IMR-90 (cell line): ENCODE measurements around the gene KLHL13. TPM values are rescaled to one million over a fixed set of nuclear protein-coding genes. Genes with fewer than 3 reads are reported as not detected.

ENCODE experiments used
- ATAC-seq: fragments of 200-7000 bp; cut with Tn5 transposase; 2 replicates; pipeline ENCODE4 v1.9.1; 2020; ENCODE audit warnings: low read depth, mild to moderate bottlenecking, moderate library complexity
- BruUV-seq: library from RNA; stranded (reverse); fragments of 400-500 nt; replicated peaks from 2 replicates; lab custom pipeline; 2021; lab: Mats Ljungman, UMichigan
- CTCF ChIA-PET: fragments of 300-600 bp; formaldehyde crosslinking; extraction: SDS; loops from one replicate; lab custom pipeline; 2021; ENCODE audit warnings: antibody characterized with exemption; lab: Yijun Ruan, JAX
- POLR2A ChIA-PET: fragments of 300-600 bp; sonication (Branson Sonifier 250); formaldehyde crosslinking; loops from one replicate; lab custom pipeline; 2022; ENCODE audit warnings: antibody characterized with exemption; ENCODE audit not compliant: unreplicated experiment; lab: Charles Lee
- DNase-seq: peaks from one replicate; pipeline ENCODE4 v3.0.0; 2013
- H2AFZ ChIP-seq: replicated peaks from 2 replicates; pipeline ENCODE3; 2013; ENCODE audit warnings: low read length, mild to moderate bottlenecking; ENCODE audit not compliant: poor library complexity
- H2AK5ac ChIP-seq: 2 replicates; pipeline ENCODE4 v1.6.1; 2013; ENCODE audit warnings: low read depth, low read length, inconsistent platforms
- H2AK9ac ChIP-seq: replicated peaks from 2 replicates; pipeline ENCODE3; 2013; ENCODE audit warnings: mild to moderate bottlenecking, low read depth, low read length, moderate library complexity; ENCODE audit not compliant: poor library complexity
- H2BK120ac ChIP-seq: 2 replicates; pipeline ENCODE4 v1.6.1; 2013; ENCODE audit warnings: low read depth, low read length, inconsistent platforms
- H2BK15ac ChIP-seq: 3 replicates; pipeline ENCODE4 v1.6.1; 2013; ENCODE audit warnings: low read depth, low read length, inconsistent platforms
- H2BK20ac ChIP-seq: 2 replicates; pipeline ENCODE4 v1.6.1; 2013; ENCODE audit warnings: low read depth, mild to moderate bottlenecking, inconsistent platforms, low read length, moderate library complexity
- H2BK5ac ChIP-seq: 2 replicates; pipeline ENCODE4 v1.6.1; 2013; ENCODE audit warnings: mild to moderate bottlenecking, low read depth, low read length, inconsistent platforms; ENCODE audit not compliant: poor library complexity, severe bottlenecking
- H3K14ac ChIP-seq: replicated peaks from 2 replicates; pipeline ENCODE4 v1.6.1; 2013; ENCODE audit warnings: low read depth, low read length, inconsistent platforms
- H3K18ac ChIP-seq: 2 replicates; pipeline ENCODE4 v1.6.1; 2013; ENCODE audit warnings: low read depth, low read length, control low read depth
- H3K23ac ChIP-seq: 2 replicates; pipeline ENCODE4 v1.6.1; 2013; ENCODE audit warnings: low read depth, low read length, inconsistent platforms
- H3K27ac ChIP-seq: 2 replicates; pipeline ENCODE4 v1.5.1; 2013; ENCODE audit warnings: mild to moderate bottlenecking, control low read depth, low read length; ENCODE audit not compliant: insufficient read depth
- H3K27me3 ChIP-seq: 2 replicates; pipeline ENCODE4 v1.6.1; 2013; ENCODE audit warnings: low read length; ENCODE audit not compliant: control insufficient read depth, insufficient read depth
- H3K36me3 ChIP-seq: 2 replicates; pipeline ENCODE4 v1.6.1; 2013; ENCODE audit warnings: low read length, mixed read lengths; ENCODE audit not compliant: control insufficient read depth, insufficient read depth
- H3K4ac ChIP-seq: 2 replicates; pipeline ENCODE4 v1.6.1; 2013; ENCODE audit warnings: low read depth, low read length, inconsistent platforms
- H3K4me1 ChIP-seq: 2 replicates; pipeline ENCODE4 v1.6.1; 2013; ENCODE audit warnings: low read length, mixed read lengths; ENCODE audit not compliant: control insufficient read depth, insufficient read depth
- H3K4me2 ChIP-seq: 2 replicates; pipeline ENCODE4 v1.6.1; 2013; ENCODE audit warnings: low read depth, mild to moderate bottlenecking, control low read depth, low read length, moderate library complexity
- H3K4me3 ChIP-seq: 2 replicates; pipeline ENCODE4 v1.5.1; 2013; ENCODE audit warnings: low read depth, mild to moderate bottlenecking, control low read depth, low read length, moderate library complexity; ENCODE audit not compliant: insufficient read depth
- H3K56ac ChIP-seq: 2 replicates; pipeline ENCODE4 v1.6.1; 2013; ENCODE audit warnings: low read length, inconsistent platforms; ENCODE audit not compliant: insufficient read depth; ENCODE audit errors: extremely low read depth
- H3K79me1 ChIP-seq, 2 experiments: 2 replicates each; pipeline ENCODE4 v1.6.1; 2013; ENCODE audit warnings: low read length in 2 of 2, inconsistent platforms in 1 of 2, low read depth in 1 of 2
- H3K9ac ChIP-seq: 2 replicates; pipeline ENCODE4 v1.6.1; 2013; ENCODE audit warnings: low read depth, low read length, control low read depth
- H3K9me1 ChIP-seq: 2 replicates; pipeline ENCODE4 v1.6.1; 2013; ENCODE audit warnings: low read length, inconsistent platforms; ENCODE audit not compliant: insufficient read depth
- H3K9me3 ChIP-seq: 2 replicates; pipeline ENCODE4 v1.6.1; 2013; ENCODE audit warnings: low read length; ENCODE audit not compliant: control insufficient read depth, insufficient read depth
- H4K20me1 ChIP-seq: 2 replicates; pipeline ENCODE4 v1.6.1; 2013; ENCODE audit warnings: low read length, inconsistent platforms; ENCODE audit not compliant: insufficient read depth
- H4K5ac ChIP-seq: 2 replicates; pipeline ENCODE4 v1.6.1; 2013; ENCODE audit warnings: mild to moderate bottlenecking, low read depth, low read length, control low read depth
- H4K8ac ChIP-seq, 2 experiments: 2 replicates each; pipeline ENCODE4 v1.6.1; 2013; ENCODE audit warnings: low read depth in 2 of 2, low read length in 2 of 2, control low read depth in 1 of 2, inconsistent platforms in 1 of 2
- H4K91ac ChIP-seq: 2 replicates; pipeline ENCODE4 v1.6.1; 2013; ENCODE audit warnings: low read depth, low read length, inconsistent platforms; ENCODE audit not compliant: insufficient read depth
- CTCF ChIP-seq: conservative IDR thresholded peaks from 2 replicates; pipeline ENCODE4 v1.5.1; 2012; ENCODE audit warnings: mild to moderate bottlenecking, low read depth, low read length, improper control_type of control experiment
- MAFK ChIP-seq: IDR thresholded peaks from 2 replicates; pipeline ENCODE4 v1.6.1; 2012; ENCODE audit warnings: low read depth, low read length, improper control_type of control experiment
- RAD21 ChIP-seq: IDR thresholded peaks from 2 replicates; pipeline ENCODE4 v1.6.1; 2012; ENCODE audit warnings: low read length, improper control_type of control experiment
- RCOR1 ChIP-seq: IDR thresholded peaks from 2 replicates; pipeline ENCODE4 v1.6.1; 2012; ENCODE audit warnings: mild to moderate bottlenecking, low read length, improper control_type of control experiment; ENCODE audit not compliant: insufficient replicate concordance
- RFX5 ChIP-seq: IDR thresholded peaks from 2 replicates; pipeline ENCODE4 v1.8.0; 2012; ENCODE audit warnings: low read depth, mild to moderate bottlenecking, low read length, moderate library complexity
- SMC3 ChIP-seq: fragments of 150-350 bp; IDR thresholded peaks from 2 replicates; pipeline ENCODE4 v1.6.1; 2016; ENCODE audit warnings: low read depth, mild to moderate bottlenecking, antibody characterized with exemption, low read length, moderate library complexity
- WGBS, 2 experiments: methylation state at CpG; one replicate each; pipeline versions ENCODE4 v1.1.5 to v1.1.7; 2013; ENCODE audit warnings: missing lambda C conversion rate in 2 of 2; ENCODE audit not compliant: insufficient read length in 1 of 2; ENCODE audit errors: extremely low coverage in 2 of 2; 5-methylcytosine and 5-hydroxymethylcytosine counted together
- dilution Hi-C: fragments of 300-500 bp; cut with HindIII; formaldehyde crosslinking; loops from one replicate; pipeline ENCODE4 v1.14.3; 2018; ENCODE audit warnings: low sequenced_read_pairs; ENCODE audit not compliant: unreplicated experiment
- in situ Hi-C: fragments of 300-500 bp; cut with MboI; formaldehyde crosslinking; loops from 3 replicates; pipeline ENCODE4 v1.14.3; 2019; ENCODE audit warnings: low sequenced_read_pairs, inconsistent platforms, mixed read lengths
- intact Hi-C: fragments of 100-400 bp; cut with micrococcal nuclease; formaldehyde crosslinking; loops from 2 replicates; pipeline ENCODE4 v1.10.0; 2022
- polyA plus RNA-seq, 3 experiments: library from polyadenylated mRNA; depleted of rRNA; stranded (reverse); fragments of >200 nt; gene quantifications; 2 replicates each; pipeline ENCODE4 v1.2.3, GENCODE V29; 2012; ENCODE audit warnings: low replicate concordance in 1 of 3
- total RNA-seq: library from RNA; depleted of rRNA; stranded (reverse); fragments of >200 nt; gene quantifications from 2 replicates; pipeline ENCODE4 v1.2.3, GENCODE V29; 2012
- TF ChIP-seq, protein P1 (sequence below): fragments of 150-350 bp; IDR thresholded peaks from 2 replicates; pipeline ENCODE4 v1.6.1; 2017; ENCODE audit warnings: mild to moderate bottlenecking, antibody characterized with exemption, low read length, low read depth

KLHL13 gene
- total and polyA plus RNA-seq, 2 of the 4 experiments (the other 2 are of a cell fraction): 4.0 to 12.5 TPM

GRCh38 chrX:118164138-118164537 is 47.5 kb upstream of the KLHL13 start:
- no CpG with 5 or more reads among the region's 1 CpG for WGBS, 2 experiments
- intact Hi-C loops: no loop called here

More at GRCh38 chrX:118164138-118164537, 47.5 kb upstream of the KLHL13 start:
- Histone ChIP-seq H3K4ac (no peak overlapping the region), H3K4me3 (no peak overlapping the region), H3K4me2 (no peak overlapping the region), H2BK15ac (no peak overlapping the region), H2BK20ac (no peak overlapping the region), H3K9me3 (no peaks in the 10 kb centered on the region), H3K18ac (no peak overlapping the region), H3K14ac (no peak overlapping the region), H2BK120ac (no peak overlapping the region), H3K9me1 (no peaks in the 10 kb centered on the region), H3K9ac (no peak overlapping the region), H2AK5ac (no peak overlapping the region), H2AK9ac (no peak overlapping the region), H3K56ac (no peak overlapping the region), H3K27me3 (no peaks in the 10 kb centered on the region; the same call in 1 of the 2 replicates), H3K23ac (no peak overlapping the region), H4K5ac (no peak overlapping the region), H4K20me1 (no peaks in the 10 kb centered on the region), H3K27ac (no peak overlapping the region), H3K79me1 (no peaks in the 10 kb centered on the region), H2BK5ac (no peak overlapping the region), H3K36me3 (no peaks in the 10 kb centered on the region), H2AFZ (no peak overlapping the region), H4K8ac (no peak overlapping the region), H4K91ac (no peak overlapping the region), H3K4me1 (no peaks in the 10 kb centered on the region)
- CTCF ChIA-PET: no interaction called here
- no peak for TF ChIP-seq RFX5
- no peak for TF ChIP-seq RAD21
- no peak for TF ChIP-seq SMC3
- TF ChIP-seq RCOR1: no peak
- TF ChIP-seq CTCF: no peak
- TF ChIP-seq MAFK: no peak
- TF ChIP-seq, protein P1, sequence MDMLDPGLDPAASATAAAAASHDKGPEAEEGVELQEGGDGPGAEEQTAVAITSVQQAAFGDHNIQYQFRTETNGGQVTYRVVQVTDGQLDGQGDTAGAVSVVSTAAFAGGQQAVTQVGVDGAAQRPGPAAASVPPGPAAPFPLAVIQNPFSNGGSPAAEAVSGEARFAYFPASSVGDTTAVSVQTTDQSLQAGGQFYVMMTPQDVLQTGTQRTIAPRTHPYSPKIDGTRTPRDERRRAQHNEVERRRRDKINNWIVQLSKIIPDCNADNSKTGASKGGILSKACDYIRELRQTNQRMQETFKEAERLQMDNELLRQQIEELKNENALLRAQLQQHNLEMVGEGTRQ: no peak
- in situ Hi-C loops: no loop called here
- BruUV-seq: no TSS peak
- ATAC-seq: no peak
- dilution Hi-C loops: no loop called here
- POLR2A ChIA-PET: no interaction called here
- DNase-seq: peak; percentile 48
